Liver (tissue), 3 donors: Measurements from ENCODE around the gene RAET1G.

Experiments
- GABPA ChIP-seq, 2 donors: IDR thresholded peaks in 1 of 2; conservative IDR thresholded peaks in 1 of 2; 2 replicates each; pipeline ENCODE4 v1.6.1; 2016; ENCODE audit warnings: antibody characterized with exemption in 2 of 2, mild to moderate bottlenecking in 1 of 2, moderate library complexity in 1 of 2
- RXRA ChIP-seq, 2 donors: IDR thresholded peaks; 2 replicates each; pipeline ENCODE4 v1.6.1; 2017 to 2018; ENCODE audit warnings: antibody characterized with exemption in 2 of 2, mild to moderate bottlenecking in 1 of 2
- SP1 ChIP-seq: IDR thresholded peaks from 2 replicates; pipeline ENCODE4 v1.6.1; 2018; ENCODE audit warnings: antibody characterized with exemption, mild to moderate bottlenecking
- TAF1 ChIP-seq: conservative IDR thresholded peaks from 2 replicates; pipeline ENCODE4 v1.6.1; 2016; ENCODE audit warnings: antibody characterized with exemption, mild to moderate bottlenecking
- TF ChIP-seq, protein P1 (sequence below): fragments of 150-350 bp; IDR thresholded peaks from 2 replicates; pipeline ENCODE4 v1.5.1; 2017; ENCODE audit warnings: improper control_type of control experiment, low read depth, low read length; ENCODE audit not compliant: missing input control
- TF ChIP-seq, protein P2 (sequence below): IDR thresholded peaks from 2 replicates; pipeline ENCODE4 v1.6.1; 2016; ENCODE audit warnings: antibody characterized with exemption, mild to moderate bottlenecking
- donor health status: healthy.
- donor health status: healthy.

DNA sequence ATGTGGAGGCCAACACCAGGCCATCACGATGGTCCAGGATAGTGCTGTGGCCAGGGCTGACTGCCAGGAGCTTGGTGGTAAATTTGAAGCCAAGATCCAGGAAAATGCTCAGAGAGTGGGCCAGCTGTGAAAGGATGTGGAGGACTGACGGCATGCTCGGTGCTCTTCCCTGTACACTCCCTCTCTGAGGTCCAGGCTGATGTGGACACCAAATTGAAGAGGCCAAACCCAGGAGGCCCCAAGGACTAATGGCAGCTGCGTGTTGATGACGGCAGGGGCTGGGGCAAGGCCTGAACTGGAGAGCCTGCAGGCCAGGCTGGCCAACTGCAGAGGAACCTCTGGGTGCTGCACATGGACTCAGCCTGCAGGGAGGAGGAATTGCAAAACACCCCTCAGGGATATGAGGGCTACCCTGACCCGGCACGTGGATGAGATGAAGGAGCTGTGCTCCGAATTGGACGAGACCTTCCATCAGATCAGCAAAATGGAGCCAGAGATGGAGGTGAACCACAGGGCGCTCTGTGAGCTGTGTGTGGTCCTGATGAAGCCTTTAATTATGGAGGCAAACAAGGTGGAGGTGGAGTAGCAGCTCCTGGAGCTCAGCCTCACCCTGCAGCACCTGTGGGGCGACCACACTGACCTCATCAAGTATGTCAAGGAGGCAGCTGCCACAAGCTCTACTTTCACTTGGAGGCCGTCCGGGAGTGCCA is 18.1 kb downstream of the RAET1G start:
- TF ChIP-seq, protein P1, sequence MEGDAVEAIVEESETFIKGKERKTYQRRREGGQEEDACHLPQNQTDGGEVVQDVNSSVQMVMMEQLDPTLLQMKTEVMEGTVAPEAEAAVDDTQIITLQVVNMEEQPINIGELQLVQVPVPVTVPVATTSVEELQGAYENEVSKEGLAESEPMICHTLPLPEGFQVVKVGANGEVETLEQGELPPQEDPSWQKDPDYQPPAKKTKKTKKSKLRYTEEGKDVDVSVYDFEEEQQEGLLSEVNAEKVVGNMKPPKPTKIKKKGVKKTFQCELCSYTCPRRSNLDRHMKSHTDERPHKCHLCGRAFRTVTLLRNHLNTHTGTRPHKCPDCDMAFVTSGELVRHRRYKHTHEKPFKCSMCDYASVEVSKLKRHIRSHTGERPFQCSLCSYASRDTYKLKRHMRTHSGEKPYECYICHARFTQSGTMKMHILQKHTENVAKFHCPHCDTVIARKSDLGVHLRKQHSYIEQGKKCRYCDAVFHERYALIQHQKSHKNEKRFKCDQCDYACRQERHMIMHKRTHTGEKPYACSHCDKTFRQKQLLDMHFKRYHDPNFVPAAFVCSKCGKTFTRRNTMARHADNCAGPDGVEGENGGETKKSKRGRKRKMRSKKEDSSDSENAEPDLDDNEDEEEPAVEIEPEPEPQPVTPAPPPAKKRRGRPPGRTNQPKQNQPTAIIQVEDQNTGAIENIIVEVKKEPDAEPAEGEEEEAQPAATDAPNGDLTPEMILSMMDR, result no peak
- no peak for TF ChIP-seq TAF1
- TF ChIP-seq, protein P2, sequence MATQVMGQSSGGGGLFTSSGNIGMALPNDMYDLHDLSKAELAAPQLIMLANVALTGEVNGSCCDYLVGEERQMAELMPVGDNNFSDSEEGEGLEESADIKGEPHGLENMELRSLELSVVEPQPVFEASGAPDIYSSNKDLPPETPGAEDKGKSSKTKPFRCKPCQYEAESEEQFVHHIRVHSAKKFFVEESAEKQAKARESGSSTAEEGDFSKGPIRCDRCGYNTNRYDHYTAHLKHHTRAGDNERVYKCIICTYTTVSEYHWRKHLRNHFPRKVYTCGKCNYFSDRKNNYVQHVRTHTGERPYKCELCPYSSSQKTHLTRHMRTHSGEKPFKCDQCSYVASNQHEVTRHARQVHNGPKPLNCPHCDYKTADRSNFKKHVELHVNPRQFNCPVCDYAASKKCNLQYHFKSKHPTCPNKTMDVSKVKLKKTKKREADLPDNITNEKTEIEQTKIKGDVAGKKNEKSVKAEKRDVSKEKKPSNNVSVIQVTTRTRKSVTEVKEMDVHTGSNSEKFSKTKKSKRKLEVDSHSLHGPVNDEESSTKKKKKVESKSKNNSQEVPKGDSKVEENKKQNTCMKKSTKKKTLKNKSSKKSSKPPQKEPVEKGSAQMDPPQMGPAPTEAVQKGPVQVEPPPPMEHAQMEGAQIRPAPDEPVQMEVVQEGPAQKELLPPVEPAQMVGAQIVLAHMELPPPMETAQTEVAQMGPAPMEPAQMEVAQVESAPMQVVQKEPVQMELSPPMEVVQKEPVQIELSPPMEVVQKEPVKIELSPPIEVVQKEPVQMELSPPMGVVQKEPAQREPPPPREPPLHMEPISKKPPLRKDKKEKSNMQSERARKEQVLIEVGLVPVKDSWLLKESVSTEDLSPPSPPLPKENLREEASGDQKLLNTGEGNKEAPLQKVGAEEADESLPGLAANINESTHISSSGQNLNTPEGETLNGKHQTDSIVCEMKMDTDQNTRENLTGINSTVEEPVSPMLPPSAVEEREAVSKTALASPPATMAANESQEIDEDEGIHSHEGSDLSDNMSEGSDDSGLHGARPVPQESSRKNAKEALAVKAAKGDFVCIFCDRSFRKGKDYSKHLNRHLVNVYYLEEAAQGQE, result no peak
- TF ChIP-seq SP1, result no peak
- TF ChIP-seq GABPA (IDR thresholded peaks at IDR 0.05 in 1 of 2, conservative IDR thresholded peaks at IDR 0.05 in 1 of 2), result no peak
- TF ChIP-seq RXRA (IDR thresholded peaks at IDR 0.05), result no peak
